ENCODE results near the gene ADORA1.
A peak's percentile ranks its signal among the peaks of the same experiment; 100 is the strongest.

Gene ADORA1

DNA sequence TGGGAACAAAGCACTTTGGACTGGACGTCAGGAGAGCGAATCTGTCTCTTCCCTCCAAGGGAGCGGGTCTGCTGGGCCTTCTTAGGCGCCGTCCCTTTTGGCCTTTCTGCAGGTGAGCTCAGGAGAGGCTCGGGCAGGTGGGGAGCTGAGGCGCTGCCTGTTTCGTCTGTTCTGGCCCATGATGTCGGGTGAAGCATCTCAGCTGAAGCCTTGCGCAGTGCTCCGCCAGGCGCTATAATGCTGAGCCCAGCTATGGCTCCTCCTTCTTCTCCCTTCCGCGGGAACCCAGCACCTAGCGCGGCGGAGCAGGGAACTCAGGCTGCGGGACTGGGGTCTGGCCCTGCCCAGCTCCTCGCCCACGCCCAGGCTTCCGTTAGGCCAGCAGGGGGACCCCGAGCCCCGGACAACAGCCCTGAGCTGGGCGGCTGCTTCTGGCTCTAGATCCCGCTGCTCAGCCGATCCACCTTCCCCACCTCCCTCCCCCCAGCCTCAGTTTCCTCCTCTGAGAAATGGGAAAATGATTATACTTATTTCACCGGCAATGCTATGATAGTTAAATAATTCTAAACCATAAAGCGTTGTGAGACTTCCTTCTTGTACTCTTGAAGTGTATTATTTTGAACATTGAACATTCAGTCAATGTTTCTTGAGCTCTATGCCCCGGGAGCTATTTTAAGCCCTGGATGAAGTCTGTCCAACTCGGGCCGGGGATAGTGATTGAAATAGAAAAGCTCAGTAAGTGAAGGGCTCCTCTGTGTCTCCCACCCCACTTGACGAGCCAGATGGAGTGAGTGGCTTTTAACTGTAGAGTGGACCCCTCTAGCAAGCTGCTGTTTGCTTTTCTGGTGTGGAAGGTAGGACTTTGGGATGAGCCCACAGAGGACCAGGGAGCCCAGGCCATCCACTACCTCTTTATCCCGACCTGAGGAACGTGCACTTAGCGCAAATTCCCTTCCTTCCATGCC, 9.6 kb upstream of the ADORA1 start:
- in situ Hi-C loops (cut with MboI; ENCODE audit: low pct_unique_long_range_greater_than_20kb, low sequenced_read_pairs): no loop called here
- DNase-seq: peak; percentile 68

DNA sequence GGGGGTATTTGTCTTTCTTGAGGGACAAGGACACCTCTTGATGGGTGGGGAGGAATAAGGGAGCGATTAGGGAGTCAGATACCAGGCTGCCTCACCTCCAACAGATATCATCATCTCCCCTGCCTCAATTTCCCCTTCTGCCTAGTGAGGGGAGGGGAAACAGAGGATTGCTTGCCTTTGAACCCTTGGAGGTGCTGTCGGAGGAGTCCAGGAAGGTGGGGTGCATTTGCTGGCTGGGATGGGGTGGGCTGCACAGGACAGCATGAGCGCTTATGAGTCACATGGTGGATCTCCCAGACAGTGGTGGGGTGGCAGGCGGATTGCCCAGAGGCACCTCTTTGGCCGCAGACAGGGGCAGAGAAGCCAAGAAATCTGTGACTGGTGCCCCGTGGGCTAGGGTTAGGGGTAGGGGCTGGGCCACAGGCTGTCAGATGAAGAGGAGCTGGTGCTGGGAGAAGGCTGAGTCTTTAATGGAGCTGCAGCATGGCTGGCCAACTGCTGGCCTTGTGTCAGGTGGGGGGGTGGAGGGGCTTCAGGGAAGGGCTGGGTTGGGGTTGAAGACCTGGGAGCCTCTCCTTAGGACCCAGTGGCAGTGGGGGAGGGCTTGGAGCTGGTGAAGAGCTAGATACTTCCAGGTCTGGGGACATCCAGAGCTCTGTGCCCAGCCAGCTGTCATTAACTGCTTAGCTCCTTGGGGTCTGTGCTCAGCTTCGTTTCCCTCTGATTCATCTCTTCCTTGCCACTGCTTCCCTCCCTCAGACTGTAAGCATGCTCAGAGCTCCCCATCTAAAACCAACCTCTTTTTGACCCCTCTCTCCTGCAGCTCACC, 7.0 kb upstream of the ADORA1 start:
- in situ Hi-C loops (cut with MboI; ENCODE audit: low pct_unique_long_range_greater_than_20kb, low sequenced_read_pairs): no loop called here

DNA sequence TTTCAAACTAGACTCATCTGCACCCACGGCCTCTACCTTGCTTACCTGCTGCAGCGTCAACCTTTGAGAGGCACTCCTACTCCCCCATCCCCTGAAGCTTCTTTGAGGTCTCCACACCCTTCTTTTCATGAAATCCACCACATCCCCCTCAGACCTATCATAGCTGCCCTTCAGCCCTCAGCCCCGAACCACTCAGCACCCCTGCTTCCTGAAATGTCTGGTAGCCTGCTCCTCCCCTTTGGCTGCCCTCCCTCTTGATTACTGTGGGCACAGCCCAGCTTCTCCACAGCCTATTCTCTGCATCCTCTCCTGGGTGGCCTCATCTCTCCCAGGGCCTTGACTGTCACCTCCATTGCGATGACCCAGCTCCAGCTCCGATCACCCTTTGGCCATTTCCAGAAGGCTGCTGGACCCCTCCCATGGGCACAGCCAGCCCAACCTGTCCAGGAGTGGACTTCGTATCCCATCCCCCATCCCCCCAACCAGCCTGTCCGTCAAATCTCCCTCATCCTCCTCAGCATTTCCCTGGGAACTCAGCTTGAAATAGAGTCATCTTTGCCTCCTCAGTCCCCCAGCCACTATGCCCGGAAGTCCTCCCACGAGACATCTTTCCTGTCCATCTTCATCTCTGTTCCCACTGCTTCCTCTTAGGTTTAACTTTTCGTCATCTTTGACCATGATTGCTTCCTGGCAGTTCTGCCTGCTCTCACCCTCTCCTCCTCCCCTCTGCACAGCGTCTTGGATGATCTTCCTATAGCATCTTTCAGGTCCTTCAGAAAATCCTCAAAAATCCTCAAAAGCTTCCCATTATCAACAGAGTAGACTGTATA, 6.1 kb upstream of the ADORA1 start:
- in situ Hi-C loops (cut with MboI; ENCODE audit: low pct_unique_long_range_greater_than_20kb, low sequenced_read_pairs): no loop called here

More for the DNA sequence above, 7.0 kb upstream of the ADORA1 start:
- DNase-seq: no peak

DNA sequence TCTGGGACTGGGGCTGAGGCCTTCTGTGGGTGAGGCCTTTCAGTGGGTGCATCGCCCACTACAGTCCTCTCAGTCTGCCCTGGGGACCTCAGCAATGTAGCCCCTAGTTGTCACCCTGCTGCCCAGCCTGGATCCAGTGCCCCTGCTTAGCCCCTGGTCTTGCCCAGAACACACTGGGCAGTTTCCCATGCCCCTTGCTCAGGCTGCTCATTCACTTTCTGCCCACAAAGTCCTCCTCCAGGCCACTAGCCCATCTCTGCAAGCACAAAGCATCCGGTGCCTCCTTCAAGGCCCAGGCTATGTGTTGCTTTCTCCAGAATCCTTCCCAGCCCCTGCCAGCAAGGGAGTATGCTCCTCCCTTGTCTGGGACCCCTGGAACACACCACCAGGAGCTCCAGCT, 5.4 kb upstream of the ADORA1 start:
- in situ Hi-C loops (cut with MboI; ENCODE audit: low pct_unique_long_range_greater_than_20kb, low sequenced_read_pairs): no loop called here

More for the DNA sequence above, 6.1 kb upstream of the ADORA1 start:
- peak; percentile 75 for DNase-seq

DNA sequence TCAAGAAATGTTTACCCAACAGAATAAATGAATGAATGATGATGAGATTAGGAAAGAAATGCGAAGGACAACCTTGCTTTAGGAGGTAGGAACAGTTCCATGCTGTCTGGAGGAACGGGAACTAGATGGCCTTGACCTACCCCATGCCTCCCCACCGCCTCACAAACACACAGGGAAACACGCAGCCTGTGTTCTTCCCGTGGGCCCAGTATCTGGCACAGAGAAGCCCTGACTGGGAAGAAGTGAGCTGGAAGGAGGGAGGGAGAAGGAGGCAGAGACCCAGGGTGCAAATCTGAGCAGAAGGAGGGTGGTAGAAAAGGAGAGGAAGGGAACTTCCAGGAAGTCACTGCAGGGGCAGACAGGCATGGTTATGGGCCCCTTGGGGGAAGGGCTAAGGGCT, 3.5 kb upstream of the ADORA1 start:
- in situ Hi-C loops (cut with MboI; ENCODE audit: low pct_unique_long_range_greater_than_20kb, low sequenced_read_pairs): no loop called here
- DNase-seq: no peak

More for the DNA sequence above, 5.4 kb upstream of the ADORA1 start:
- DNase-seq: no peak

DNA sequence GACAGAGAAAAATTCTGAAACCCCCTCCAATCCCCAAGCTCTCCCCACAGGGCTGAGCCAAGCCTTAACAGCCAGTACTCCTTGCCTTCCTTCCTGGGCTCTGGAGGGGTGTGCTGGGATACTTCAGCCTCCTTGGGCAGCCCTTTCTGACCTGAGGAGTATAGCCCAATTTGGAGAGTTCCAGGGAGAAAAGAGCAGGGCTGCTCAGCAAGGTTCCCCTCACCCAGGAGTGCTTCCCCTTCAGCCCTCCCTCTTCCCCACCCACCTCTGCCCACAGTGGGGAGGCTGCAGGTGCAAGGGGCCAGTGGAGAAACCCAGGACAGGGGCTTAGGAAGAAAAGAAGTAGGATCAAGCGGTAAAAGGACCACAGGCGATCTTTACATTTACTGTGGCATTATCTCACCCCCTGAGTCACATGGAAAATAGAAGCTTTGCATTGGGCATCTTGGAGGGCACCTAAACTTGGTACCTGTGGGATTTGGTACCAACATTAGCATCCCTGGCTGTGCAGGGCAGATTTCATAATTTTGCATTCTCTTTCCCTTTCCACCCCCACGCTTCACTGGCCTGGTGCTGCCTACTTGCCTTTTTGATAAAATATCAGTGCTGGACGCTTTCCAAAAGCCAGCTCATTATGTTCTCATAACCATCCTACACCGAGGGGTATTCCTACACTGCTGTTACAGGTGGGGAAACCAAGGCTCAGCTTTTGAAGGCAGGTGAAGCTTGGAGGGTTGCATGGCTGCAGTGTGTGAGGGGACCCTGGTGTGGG, 2.8 kb upstream of the ADORA1 start:
- in situ Hi-C loops (cut with MboI; ENCODE audit: low pct_unique_long_range_greater_than_20kb, low sequenced_read_pairs): no loop called here

DNA sequence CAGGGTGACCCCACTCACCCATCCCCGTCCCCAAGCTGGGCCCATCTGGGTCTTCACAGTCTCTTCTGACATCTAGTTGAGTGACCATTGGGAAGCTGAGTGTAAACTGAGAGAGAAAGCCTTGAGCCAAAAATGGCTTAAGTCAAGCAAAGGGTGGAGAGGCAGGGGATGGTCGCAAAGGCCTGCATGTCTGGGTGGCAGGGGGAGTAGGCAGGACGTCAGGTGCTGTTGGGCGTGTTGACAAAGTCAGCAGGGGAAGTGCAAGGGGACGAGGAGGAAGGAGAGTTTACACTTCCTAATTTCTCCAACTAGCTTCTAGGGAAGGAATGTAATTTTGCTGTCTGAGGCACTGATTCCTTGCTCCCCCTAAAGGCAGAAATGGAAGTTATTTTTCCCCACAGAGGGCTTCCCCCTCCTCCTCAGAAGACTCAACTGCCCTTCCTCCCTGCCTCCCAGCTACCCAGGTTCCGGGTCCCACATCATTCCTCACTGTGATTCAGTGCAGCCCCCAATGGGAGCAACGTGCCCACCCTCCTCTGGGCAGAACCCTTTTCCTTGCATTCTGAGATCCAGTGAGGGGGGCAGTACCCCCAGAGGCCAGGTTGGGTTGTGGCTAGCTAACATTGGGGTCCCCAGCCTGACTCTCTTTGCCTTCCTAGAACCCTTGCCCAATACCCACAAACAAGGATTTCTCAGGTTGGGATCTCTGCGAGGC, 1.2 kb upstream of the ADORA1 start:
- DNase-seq: peak; percentile 40
- in situ Hi-C loops (cut with MboI; ENCODE audit: low pct_unique_long_range_greater_than_20kb, low sequenced_read_pairs): no loop called here

More for the DNA sequence above, 2.8 kb upstream of the ADORA1 start:
- no peak for DNase-seq

DNA sequence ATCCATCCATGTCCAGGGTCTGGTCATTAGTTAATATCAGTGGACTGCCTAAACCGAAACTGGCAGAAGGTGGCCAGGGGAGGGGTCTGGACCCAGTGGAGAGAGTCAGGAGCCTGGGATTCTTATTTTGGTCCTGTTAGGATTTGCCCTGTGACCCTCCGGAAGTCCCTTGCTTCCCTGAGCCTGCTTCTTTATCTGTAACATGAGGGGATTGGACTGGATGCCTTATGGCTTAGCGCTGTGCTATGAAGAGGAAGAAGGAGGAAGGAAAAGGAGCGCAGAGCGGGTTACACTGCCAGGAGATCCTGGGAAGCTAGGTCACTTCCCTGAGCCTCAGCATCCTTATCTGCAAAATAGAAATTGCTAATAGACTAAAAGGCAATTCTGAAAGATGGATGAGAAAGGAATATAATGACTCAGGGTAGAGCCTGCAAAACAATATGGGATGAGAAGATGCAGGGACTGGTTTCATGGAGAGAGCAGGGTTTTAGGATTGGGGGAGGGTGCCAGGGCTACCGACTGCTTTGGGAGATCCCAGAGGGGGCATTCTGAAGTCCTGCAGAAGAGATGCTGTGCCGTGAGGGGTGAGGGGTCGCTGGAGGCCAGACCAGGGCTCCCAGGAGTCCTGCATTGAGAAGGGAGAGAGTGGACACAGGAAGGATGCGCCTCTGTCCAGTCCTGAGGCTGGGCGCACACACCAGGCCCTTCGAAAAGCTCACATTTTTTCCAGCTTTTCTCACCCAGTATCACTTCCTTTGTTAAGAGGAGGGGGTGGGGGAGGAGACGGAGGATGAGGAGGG, 460 bp upstream of the ADORA1 start:
- no peak for DNase-seq
- in situ Hi-C loops (cut with MboI; ENCODE audit: low pct_unique_long_range_greater_than_20kb, low sequenced_read_pairs): no loop called here

DNA sequence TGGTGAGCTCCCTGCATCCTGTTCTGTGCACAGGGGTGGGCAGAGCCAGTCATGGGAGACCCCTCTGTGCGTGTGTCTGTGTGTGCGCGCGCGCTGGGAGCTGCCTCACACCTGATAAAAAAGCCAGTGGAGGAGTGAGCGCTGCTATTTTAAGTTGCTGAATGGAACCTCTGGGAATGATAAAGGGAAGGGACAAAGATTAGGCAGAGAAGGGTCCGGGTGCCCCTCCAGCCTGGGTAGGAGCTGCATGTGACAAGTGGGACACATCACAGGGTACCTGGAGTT, 847 bp downstream of the ADORA1 start:
- DNase-seq: no peak

DNA sequence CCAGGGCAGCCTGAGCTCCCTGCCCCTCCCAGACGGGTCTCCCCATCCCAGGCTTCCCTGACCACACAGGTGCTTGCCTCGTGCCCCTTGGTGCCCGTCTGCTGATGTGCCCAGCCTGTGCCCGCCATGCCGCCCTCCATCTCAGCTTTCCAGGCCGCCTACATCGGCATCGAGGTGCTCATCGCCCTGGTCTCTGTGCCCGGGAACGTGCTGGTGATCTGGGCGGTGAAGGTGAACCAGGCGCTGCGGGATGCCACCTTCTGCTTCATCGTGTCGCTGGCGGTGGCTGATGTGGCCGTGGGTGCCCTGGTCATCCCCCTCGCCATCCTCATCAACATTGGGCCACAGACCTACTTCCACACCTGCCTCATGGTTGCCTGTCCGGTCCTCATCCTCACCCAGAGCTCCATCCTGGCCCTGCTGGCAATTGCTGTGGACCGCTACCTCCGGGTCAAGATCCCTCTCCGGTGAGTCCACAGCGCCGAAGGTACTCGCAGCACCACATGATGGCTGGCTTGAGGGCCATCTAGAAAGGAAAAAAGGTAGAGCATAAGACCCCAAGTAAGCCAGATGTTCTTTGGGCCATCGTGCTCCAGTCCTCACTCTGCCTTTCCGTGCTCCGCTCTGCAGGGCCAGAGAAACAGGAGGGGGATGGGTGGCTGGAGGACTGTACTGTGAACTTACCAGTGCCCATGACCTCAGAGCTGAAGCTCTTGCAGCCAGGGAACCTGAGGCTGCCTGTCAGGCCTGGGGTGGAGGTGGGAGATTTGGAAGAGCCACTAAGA, 1.4 kb downstream of the ADORA1 start:
- DNase-seq: no peak
- in situ Hi-C loops (cut with MboI; ENCODE audit: low pct_unique_long_range_greater_than_20kb, low sequenced_read_pairs): no loop called here

More for the DNA sequence above, 847 bp downstream of the ADORA1 start:
- in situ Hi-C loops (cut with MboI; ENCODE audit: low pct_unique_long_range_greater_than_20kb, low sequenced_read_pairs): no loop called here

DNA sequence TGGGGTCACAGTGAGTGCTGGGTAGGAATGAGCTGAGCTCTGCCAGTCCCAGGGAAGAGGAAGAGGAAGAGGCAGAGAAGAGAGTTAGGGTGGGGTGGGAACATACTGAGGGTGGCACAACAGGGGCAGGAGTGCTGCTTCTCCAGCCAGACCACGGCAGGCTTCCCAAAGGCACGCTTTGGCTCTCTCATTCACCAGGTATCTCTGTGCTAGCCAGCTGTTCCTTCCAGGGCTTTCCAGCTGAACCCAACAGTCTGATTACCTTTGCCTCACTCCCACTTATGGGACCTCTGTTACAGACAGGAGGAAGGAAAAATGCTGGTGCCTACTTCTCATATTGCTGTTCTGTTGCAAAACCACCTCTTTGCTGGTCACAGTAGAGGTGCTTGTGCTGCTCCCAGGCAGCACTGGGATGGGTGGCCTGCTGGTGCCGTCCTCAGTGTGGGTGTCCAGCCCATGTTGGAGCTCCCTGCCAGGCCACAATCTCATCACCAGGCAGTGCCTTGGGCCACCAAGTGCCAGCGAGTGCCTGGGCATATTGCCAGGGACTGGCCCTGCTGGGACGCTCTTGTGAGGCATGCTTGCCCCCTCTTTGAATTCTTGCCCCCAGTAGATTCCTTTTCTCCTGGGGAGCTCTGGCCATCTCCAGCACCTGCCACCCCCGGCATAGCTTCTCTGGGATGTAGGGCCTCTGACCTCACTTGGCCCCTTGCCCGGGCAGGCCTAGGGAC, 2.1 kb downstream of the ADORA1 start:
- in situ Hi-C loops (cut with MboI; ENCODE audit: low pct_unique_long_range_greater_than_20kb, low sequenced_read_pairs): no loop called here
- DNase-seq: no peak

DNA sequence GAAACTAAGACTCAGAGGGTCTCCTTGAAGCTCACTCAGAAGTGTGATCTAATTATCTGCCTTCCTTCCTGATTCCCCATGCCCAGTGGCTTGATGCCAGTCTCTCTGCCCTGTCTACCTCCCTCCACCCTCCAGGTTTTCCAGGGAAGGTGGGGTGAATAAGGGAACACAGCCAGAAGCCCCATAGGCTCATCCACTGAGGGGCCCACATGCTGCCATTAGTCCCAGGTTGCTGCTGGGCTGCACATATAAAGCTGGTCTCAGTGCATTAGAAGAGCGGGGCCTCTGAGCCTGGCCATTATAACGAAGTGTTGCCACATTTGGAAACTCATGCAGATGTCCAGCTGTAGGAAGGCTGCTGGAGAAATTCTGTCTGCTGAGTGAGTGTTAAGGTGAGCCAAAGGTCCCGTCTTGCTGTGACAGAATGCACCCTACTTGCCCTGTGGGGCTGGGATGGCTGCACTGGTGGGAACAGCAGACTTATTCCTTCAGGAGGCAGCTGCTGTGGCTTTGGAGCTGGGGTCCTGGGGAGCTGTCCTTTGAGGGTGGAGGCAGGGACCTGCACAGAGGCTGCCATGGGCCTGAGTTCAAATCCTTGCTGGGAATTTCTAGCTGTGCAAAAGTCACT, 2.9 kb downstream of the ADORA1 start:
- in situ Hi-C loops (cut with MboI; ENCODE audit: low pct_unique_long_range_greater_than_20kb, low sequenced_read_pairs): no loop called here
- DNase-seq: no peak

DNA sequence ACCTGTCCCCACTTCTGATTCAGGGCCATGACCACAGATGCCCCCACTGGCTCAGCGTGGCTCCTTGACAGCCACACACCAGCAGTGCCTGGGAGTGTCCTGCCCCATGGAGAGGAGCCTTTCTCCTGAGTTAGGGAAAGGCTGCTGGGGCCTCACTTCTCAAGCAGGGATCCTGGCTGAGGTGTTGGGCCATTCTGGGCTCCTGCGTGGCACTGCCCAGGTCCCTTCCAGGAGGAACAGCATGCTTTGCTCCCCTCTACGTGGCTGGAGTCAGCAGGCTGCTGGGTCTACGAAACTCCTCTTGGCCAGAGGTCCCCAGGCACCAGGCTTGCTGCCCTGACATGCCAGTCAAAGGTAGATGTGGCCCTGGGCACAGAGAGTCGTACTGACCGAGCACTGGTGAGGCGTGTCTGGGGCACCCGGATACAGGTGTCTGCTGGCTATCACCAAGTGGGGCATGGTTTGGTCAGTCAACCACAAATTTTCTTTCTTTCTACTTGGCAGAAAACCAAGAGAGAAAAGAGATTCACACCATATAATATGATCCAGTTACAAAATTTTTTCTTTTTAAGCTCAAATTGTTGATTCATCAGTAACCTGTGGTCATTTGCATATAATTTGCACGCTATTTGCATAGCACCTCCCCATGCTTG, 4.1 kb downstream of the ADORA1 start:
- DNase-seq: no peak
- in situ Hi-C loops (cut with MboI; ENCODE audit: low pct_unique_long_range_greater_than_20kb, low sequenced_read_pairs): no loop called here

DNA sequence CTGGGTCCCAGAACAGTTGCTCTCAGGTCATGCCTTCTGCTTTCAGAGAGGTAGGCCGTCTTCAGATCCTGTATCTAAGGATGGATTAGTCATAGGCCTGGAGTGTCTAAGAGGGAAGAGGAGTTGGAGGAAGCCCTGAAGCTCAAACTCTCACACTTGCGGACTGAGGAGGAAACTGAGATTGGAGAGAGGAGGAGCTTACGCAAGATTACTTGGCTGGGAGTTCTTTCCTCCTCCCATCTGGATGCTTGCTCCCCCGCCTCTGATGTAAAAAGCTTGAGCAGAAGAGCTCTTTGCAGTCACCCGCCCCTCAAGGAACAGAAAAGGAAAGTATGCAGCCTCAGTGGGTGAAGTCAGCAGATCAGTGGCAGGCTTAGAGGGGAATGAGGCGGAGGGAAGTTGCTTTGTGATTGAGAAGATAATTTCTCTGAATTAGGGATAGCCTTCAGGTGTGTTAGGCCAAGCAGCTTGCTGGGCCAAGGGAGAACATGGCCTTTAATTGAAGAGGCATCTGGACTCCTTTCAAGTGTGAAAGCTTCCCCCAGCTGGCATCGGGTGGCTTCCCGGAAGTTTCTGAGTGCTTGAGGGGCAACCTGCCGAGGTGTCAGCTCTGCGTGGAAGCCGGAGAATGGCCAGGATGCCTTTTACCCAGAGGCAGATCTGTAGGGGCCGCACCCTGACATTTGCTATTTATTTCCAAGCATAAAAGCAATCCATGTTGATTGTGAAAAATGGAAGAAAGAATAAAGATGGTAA, 6.6 kb downstream of the ADORA1 start:
- DNase-seq: peak; percentile 48
- in situ Hi-C loops (cut with MboI; ENCODE audit: low pct_unique_long_range_greater_than_20kb, low sequenced_read_pairs): no loop called here
